Ovary (tissue), 9 donors: ENCODE data around the gene VPREB1. TPM values are rescaled to one million over a fixed set of nuclear protein-coding genes. Genes with fewer than 3 reads are reported as not detected.
"Not testable (repeated sequence)": the region's sequence is repeated elsewhere in the genome, so short reads cannot be mapped to it uniquely, and the experiment has no call there.

Experiments used
- DNase-seq, 5 donors: peaks; one replicate each; pipeline ENCODE4 v3.0.0-alpha.2; 2019 to 2020
- H3K27ac ChIP-seq, 2 donors: fragments of 200-600 bp; one replicate each; pipeline versions ENCODE4 v1.5.1 to v1.8.0; 2019 to 2022
- H3K27me3 ChIP-seq: fragments of 200-600 bp; one replicate; pipeline ENCODE4 v1.8.0; 2022
- H3K36me3 ChIP-seq: fragments of 200-600 bp; sonication (generic); one replicate; pipeline ENCODE4 v1.5.1; 2019
- H3K4me1 ChIP-seq: one replicate; pipeline ENCODE4 v1.8.1; 2013; ENCODE audit warnings: mild to moderate bottlenecking, moderate library complexity; ENCODE audit not compliant: insufficient read depth
- H3K4me3 ChIP-seq: fragments of 200-600 bp; sonication (generic); one replicate; pipeline ENCODE4 v1.5.1; 2017
- H3K9me3 ChIP-seq, 2 donors: fragments of 200-600 bp in 1 of 2; sonication (generic) in 1 of 2; one replicate each; pipeline versions ENCODE4 v1.5.1 to v1.8.1; 2013 to 2019; ENCODE audit warnings: mild to moderate bottlenecking in 1 of 2, moderate library complexity in 1 of 2
- WGBS, 3 donors: extraction: QIAGEN DNeasy Blood & Tissue Kit in 1 of 3; methylation state at CpG; one replicate each; pipeline versions ENCODE4 v1.1.5 to v1.1.7; 2013 to 2017; 5-methylcytosine and 5-hydroxymethylcytosine counted together
- intact Hi-C, 4 donors: fragments of 100-400 bp; cut with DNase I; formaldehyde crosslinking; loops; one replicate each; pipeline versions ENCODE4 v1.11.0 to v1.15.1; 2022 to 2023
- polyA plus RNA-seq, 2 donors: library from polyadenylated mRNA; stranded (reverse); fragments of 200-250 nt in 1 of 2; fragments of 350-450 nt in 1 of 2; fragmentation: Illumina TruSeq in 1 of 2; extraction: RNeasy Lipid Tissue Mini Kit (QIAGEN cat#74804) in 1 of 2; gene quantifications; one replicate each; pipeline ENCODE4 v1.2.3, GENCODE V29; 2013 to 2014
- total RNA-seq, 7 donors: library from RNA; depleted of rRNA in 2 of 7; stranded (reverse); fragments of >200 nt in 2 of 7; fragmentation: NEBNext Ultra II Directional in 3 of 7; extraction: Animal tissue kit (Norgen Biotek cat#: 25700) in 3 of 7; gene quantifications; one replicate each; pipeline versions ENCODE4 v1.1.0 to v1.2.4, GENCODE V29; 2016 to 2023
- donor health status: DM: no; HTN: no; CAD: no; lungs with moderate emphysema.
- donor health status: DM: no; HTN: no; CAD: no.
- donor health status: Bipolar disorder and iron deficiency.
- donor health status: DM: yes; HTN: yes; CAD: no.
- donor health status: DM: no; HTN: no; CAD: no.
- donor health status: DM: yes; HTN: yes; CAD: no.

The VPREB1 gene
- total and polyA plus RNA-seq, 9 donors: not detected

DNA sequence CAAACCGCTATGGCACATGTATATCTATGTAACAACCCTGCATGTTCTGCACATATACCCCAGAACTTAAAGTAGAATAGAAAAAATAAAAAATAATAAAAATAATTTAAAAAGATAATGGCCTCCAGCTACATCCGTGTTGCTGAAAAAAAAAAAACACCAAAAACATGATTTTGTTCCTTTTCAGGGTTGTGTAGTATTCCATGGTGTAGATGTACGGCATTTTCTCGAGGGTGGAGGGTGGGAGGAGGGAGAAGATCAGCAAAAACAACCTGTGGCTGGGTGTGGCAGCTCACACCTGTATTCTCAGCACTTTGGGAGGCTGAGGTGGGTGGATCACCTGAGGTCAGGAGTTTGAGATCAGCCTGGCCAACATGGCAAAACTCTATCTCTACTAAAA lies 16.0 kb downstream of the VPREB1 start:
- DNase-seq, H3K27ac ChIP-seq, H3K9me3 ChIP-seq, H3K4me3 ChIP-seq, intact Hi-C loops, H3K27me3 ChIP-seq, H3K36me3 ChIP-seq, H3K4me1 ChIP-seq: not testable (repeated sequence)
- 75 to 87% (median 84%) methylated on average over 4 of the region's 4 CpGs for whole genome bisulfite sequencing, 3 donors

- H3K36me3 ChIP-seq, intact Hi-C loops, H3K9me3 ChIP-seq, H3K27ac ChIP-seq, H3K4me1 ChIP-seq, H3K4me3 ChIP-seq, H3K27me3 ChIP-seq: not testable (repeated sequence)
- DNase-seq: peak in 1 of 5 donors; percentile 38
- 19 to 24% (median 20%) methylated on average over 3 of the region's 3 CpGs for WGBS, 3 donors
These were observed 17.9 kb downstream of the VPREB1 start for GRCh38 chr22:22262332-22263074.

DNA sequence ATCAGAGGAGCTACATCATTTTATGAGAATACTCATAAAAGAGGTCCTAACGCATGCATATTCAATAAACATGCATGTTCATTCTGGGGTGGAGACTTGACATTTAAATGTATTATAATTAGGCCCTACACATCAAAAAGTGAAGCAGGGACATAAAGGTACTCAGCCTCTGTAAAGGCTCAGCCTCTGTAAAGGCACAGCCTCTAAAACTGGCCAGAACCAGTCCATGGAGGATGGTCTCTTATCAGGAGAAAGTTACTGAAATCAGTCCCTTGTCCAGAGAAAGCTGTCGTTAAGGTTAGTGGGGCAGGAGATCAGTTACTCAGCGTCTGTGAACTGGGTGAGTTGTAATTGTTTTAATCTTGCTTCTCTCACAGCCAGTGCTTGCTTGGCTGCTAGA lies 19.2 kb downstream of the VPREB1 start:
- H3K4me3 ChIP-seq, H3K9me3 ChIP-seq, H3K36me3 ChIP-seq, intact Hi-C loops, DNase-seq, H3K4me1 ChIP-seq, H3K27me3 ChIP-seq, H3K27ac ChIP-seq: not testable (repeated sequence)
- WGBS, 3 donors: 28 to 60% (median 31%) methylated on average over 3 of the region's 3 CpGs

- H3K27ac ChIP-seq, H3K27me3 ChIP-seq, intact Hi-C loops, H3K9me3 ChIP-seq, H3K4me3 ChIP-seq, H3K4me1 ChIP-seq, H3K36me3 ChIP-seq, DNase-seq: not testable (repeated sequence)
- WGBS, 3 donors: 82 to 92% (median 85%) methylated on average over 2 to 7 of the region's 7 CpGs
These were observed 25.6 kb downstream of the VPREB1 start for GRCh38 chr22:22270036-22270676.

- H3K27me3 ChIP-seq, H3K27ac ChIP-seq, H3K36me3 ChIP-seq, intact Hi-C loops, DNase-seq, H3K4me3 ChIP-seq, H3K9me3 ChIP-seq, H3K4me1 ChIP-seq: not testable (repeated sequence)
- WGBS, 3 donors: 93 to 96% methylated on average over 1 to 4 of the region's 4 CpGs; no CpG with 5 or more reads in 1 of the 3 donors
These were observed 32.8 kb downstream of the VPREB1 start for GRCh38 chr22:22277423-22277822.

DNA sequence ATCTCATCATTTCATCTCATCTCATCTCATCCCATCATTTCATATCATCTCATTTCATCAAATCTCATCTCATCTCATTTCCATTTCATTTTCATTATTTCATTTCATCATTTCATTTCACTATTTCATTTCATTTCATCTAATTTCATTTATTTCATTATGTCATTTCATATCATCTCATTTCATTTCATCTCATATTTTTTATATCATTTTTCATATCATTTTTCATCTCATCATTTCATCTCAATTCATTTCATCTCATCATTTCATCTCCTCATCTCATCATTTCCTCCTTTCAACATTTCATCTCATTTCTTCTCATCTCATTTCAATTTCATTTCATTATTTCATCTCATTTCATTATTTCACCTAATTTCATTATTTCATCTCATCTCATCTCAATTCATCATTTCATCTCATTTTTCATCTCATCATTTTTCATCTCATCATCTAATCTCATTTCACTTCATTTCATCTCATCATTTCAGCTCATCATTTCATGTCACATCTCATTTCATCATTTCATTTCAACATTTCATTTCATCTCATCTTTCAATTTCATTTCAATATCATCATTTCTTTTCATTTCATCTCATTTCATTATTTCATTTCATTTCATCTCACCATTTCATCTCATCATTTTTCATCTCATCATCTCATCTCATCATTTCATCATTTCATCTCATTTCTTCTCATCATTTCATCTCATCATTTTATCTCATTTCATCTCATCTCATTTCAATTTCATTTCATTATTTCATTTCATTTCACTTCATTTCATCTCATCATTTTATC lies 40.6 kb downstream of the VPREB1 start:
- intact Hi-C loops, DNase-seq, H3K36me3 ChIP-seq, H3K4me3 ChIP-seq, H3K27ac ChIP-seq, H3K27me3 ChIP-seq, H3K9me3 ChIP-seq, H3K4me1 ChIP-seq: not testable (repeated sequence)

DNA sequence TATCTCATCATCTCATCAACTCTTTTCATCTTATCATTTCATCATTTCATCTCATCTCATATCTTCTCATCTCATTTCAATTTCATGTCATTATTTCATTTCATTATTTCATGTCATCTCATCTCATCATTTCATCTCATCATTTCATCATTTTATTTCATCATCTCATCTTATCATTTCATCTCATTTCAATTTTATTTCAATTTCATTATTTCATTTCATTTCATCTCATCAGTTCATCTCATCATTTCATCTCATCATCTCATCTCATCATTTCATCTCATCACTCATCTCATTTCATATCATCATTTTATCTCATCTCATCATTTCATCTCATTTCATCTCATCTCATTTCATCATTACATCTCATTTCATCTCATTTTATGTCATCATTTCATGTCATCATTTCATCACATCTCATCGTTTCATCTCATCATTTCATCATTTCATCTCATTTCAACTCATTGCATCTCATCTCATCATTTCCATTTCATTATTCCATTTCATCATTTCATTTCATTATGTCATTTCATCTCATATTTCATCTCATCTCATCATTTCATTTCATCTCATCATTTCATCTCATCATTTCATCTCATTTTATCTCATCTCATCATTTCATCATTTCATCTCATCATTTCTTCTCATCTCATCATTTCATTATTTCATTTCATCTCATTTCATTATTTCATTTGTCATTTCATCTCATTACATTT lies 42.0 kb downstream of the VPREB1 start:
- WGBS, 3 donors: 100% methylated on average over 1 of the region's 1 CpG; no CpG with 5 or more reads in 1 of the 3 donors
- intact Hi-C loops: not testable (repeated sequence)

GRCh38 chr22:22287106-22287626 lies 42.6 kb downstream of the VPREB1 start:
- H3K9me3 ChIP-seq, H3K4me3 ChIP-seq, H3K4me1 ChIP-seq, DNase-seq, H3K36me3 ChIP-seq, H3K27ac ChIP-seq, H3K27me3 ChIP-seq, intact Hi-C loops: not testable (repeated sequence)
- 95 to 98% (median 96%) methylated on average over 5 of the region's 5 CpGs for WGBS, 3 donors

More for the DNA sequence above, 42.0 kb downstream of the VPREB1 start:
- not testable (repeated sequence) for DNase-seq, H3K36me3 ChIP-seq, H3K27me3 ChIP-seq, H3K27ac ChIP-seq, H3K4me3 ChIP-seq, H3K9me3 ChIP-seq, H3K4me1 ChIP-seq

DNA sequence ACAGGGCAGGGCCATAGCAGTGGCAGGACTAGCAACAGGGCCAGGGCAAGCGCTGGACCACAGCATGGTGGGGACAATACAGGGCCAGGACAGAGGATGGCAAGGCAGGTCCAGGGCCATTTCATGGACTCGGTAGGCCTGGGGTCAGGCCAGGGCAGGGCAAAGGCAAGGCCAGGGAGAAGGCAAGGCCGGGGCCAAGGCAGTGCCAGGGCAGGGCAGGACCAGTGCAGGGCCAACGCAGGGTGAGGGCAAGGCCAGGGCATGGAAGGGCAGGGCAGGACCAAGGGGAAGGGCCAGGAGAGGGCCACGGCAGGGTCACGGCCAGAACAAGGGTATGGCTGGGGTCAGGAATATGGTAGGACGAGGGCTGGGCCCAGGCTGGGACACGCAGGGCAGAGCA lies 45.1 kb downstream of the VPREB1 start:
- H3K9me3 ChIP-seq, H3K27ac ChIP-seq, H3K4me1 ChIP-seq, intact Hi-C loops, H3K4me3 ChIP-seq, H3K27me3 ChIP-seq, H3K36me3 ChIP-seq, DNase-seq: not testable (repeated sequence)
- WGBS, 3 donors: 92 to 93% (median 92%) methylated on average over 2 to 8 of the region's 8 CpGs

GRCh38 chr22:22291129-22291806 lies 46.7 kb downstream of the VPREB1 start:
- H3K36me3 ChIP-seq, intact Hi-C loops, DNase-seq, H3K27ac ChIP-seq, H3K4me3 ChIP-seq, H3K4me1 ChIP-seq, H3K9me3 ChIP-seq, H3K27me3 ChIP-seq: not testable (repeated sequence)
- WGBS, 3 donors: 94 to 100% (median 98%) methylated on average over 2 to 3 of the region's 3 CpGs

DNA sequence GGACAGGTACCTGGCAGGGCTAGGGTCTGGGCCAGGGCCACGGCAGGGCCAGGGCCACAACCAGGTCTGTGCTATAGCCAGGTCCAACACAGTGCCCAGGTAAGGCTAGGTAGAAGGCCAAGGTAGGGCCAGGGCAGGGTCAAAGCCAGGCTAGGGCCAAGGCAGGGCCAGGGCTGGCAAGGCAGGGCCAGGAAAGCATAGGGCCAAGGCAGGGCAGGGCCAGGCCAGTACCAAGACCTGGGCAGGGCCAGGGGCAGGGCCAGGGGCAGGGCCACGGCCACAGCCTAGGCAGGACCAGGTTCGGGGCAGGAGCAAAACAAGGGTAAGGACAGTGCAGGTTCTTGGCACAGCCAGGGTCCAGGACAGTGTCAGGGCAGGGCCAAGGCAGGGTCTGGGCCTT lies 48.1 kb downstream of the VPREB1 start:
- DNase-seq, H3K27ac ChIP-seq, H3K27me3 ChIP-seq, H3K4me3 ChIP-seq, H3K36me3 ChIP-seq, H3K9me3 ChIP-seq, H3K4me1 ChIP-seq, intact Hi-C loops: not testable (repeated sequence)
- 85 to 94% (median 92%) methylated on average over 3 of the region's 3 CpGs for WGBS, 3 donors
